IMR-90 (cell line): ENCODE results near the gene PRKACA. TPM values are rescaled to one million over a fixed set of nuclear protein-coding genes. Genes with fewer than 3 reads are reported as not detected.

Experiments
- ATAC-seq: fragments of 200-7000 bp; cut with Tn5 transposase; 2 replicates; pipeline ENCODE4 v1.9.1; 2020; ENCODE audit warnings: low read depth, mild to moderate bottlenecking, moderate library complexity
- BruUV-seq: library from RNA; stranded (reverse); fragments of 400-500 nt; replicated peaks from 2 replicates; lab custom pipeline; 2021; lab: Mats Ljungman, UMichigan
- CTCF ChIA-PET: fragments of 300-600 bp; formaldehyde crosslinking; extraction: SDS; loops from one replicate; lab custom pipeline; 2021; ENCODE audit warnings: antibody characterized with exemption; lab: Yijun Ruan, JAX
- POLR2A ChIA-PET: fragments of 300-600 bp; sonication (Branson Sonifier 250); formaldehyde crosslinking; loops from one replicate; lab custom pipeline; 2022; ENCODE audit warnings: antibody characterized with exemption; ENCODE audit not compliant: unreplicated experiment; lab: Charles Lee
- DNase-seq: peaks from one replicate; pipeline ENCODE4 v3.0.0; 2013
- H2AFZ ChIP-seq: replicated peaks from 2 replicates; pipeline ENCODE3; 2013; ENCODE audit warnings: low read length, mild to moderate bottlenecking; ENCODE audit not compliant: poor library complexity
- H2AK5ac ChIP-seq: 2 replicates; pipeline ENCODE4 v1.6.1; 2013; ENCODE audit warnings: low read depth, low read length, inconsistent platforms
- H2AK9ac ChIP-seq: replicated peaks from 2 replicates; pipeline ENCODE3; 2013; ENCODE audit warnings: mild to moderate bottlenecking, low read depth, low read length, moderate library complexity; ENCODE audit not compliant: poor library complexity
- H2BK120ac ChIP-seq: 2 replicates; pipeline ENCODE4 v1.6.1; 2013; ENCODE audit warnings: low read depth, low read length, inconsistent platforms
- H2BK15ac ChIP-seq: 3 replicates; pipeline ENCODE4 v1.6.1; 2013; ENCODE audit warnings: low read depth, low read length, inconsistent platforms
- H2BK20ac ChIP-seq: 2 replicates; pipeline ENCODE4 v1.6.1; 2013; ENCODE audit warnings: low read depth, mild to moderate bottlenecking, inconsistent platforms, low read length, moderate library complexity
- H2BK5ac ChIP-seq: 2 replicates; pipeline ENCODE4 v1.6.1; 2013; ENCODE audit warnings: mild to moderate bottlenecking, low read depth, low read length, inconsistent platforms; ENCODE audit not compliant: poor library complexity, severe bottlenecking
- H3K14ac ChIP-seq: replicated peaks from 2 replicates; pipeline ENCODE4 v1.6.1; 2013; ENCODE audit warnings: low read depth, low read length, inconsistent platforms
- H3K18ac ChIP-seq: 2 replicates; pipeline ENCODE4 v1.6.1; 2013; ENCODE audit warnings: low read depth, low read length, control low read depth
- H3K23ac ChIP-seq: 2 replicates; pipeline ENCODE4 v1.6.1; 2013; ENCODE audit warnings: low read depth, low read length, inconsistent platforms
- H3K27ac ChIP-seq: 2 replicates; pipeline ENCODE4 v1.5.1; 2013; ENCODE audit warnings: mild to moderate bottlenecking, control low read depth, low read length; ENCODE audit not compliant: insufficient read depth
- H3K27me3 ChIP-seq: 2 replicates; pipeline ENCODE4 v1.6.1; 2013; ENCODE audit warnings: low read length; ENCODE audit not compliant: control insufficient read depth, insufficient read depth
- H3K36me3 ChIP-seq: 2 replicates; pipeline ENCODE4 v1.6.1; 2013; ENCODE audit warnings: low read length, mixed read lengths; ENCODE audit not compliant: control insufficient read depth, insufficient read depth
- H3K4ac ChIP-seq: 2 replicates; pipeline ENCODE4 v1.6.1; 2013; ENCODE audit warnings: low read depth, low read length, inconsistent platforms
- H3K4me1 ChIP-seq: 2 replicates; pipeline ENCODE4 v1.6.1; 2013; ENCODE audit warnings: low read length, mixed read lengths; ENCODE audit not compliant: control insufficient read depth, insufficient read depth
- H3K4me2 ChIP-seq: 2 replicates; pipeline ENCODE4 v1.6.1; 2013; ENCODE audit warnings: low read depth, mild to moderate bottlenecking, control low read depth, low read length, moderate library complexity
- H3K4me3 ChIP-seq: 2 replicates; pipeline ENCODE4 v1.5.1; 2013; ENCODE audit warnings: low read depth, mild to moderate bottlenecking, control low read depth, low read length, moderate library complexity; ENCODE audit not compliant: insufficient read depth
- H3K56ac ChIP-seq: 2 replicates; pipeline ENCODE4 v1.6.1; 2013; ENCODE audit warnings: low read length, inconsistent platforms; ENCODE audit not compliant: insufficient read depth; ENCODE audit errors: extremely low read depth
- H3K79me1 ChIP-seq, 2 experiments: 2 replicates each; pipeline ENCODE4 v1.6.1; 2013; ENCODE audit warnings: low read length in 2 of 2, inconsistent platforms in 1 of 2, low read depth in 1 of 2
- H3K9ac ChIP-seq: 2 replicates; pipeline ENCODE4 v1.6.1; 2013; ENCODE audit warnings: low read depth, low read length, control low read depth
- H3K9me1 ChIP-seq: 2 replicates; pipeline ENCODE4 v1.6.1; 2013; ENCODE audit warnings: low read length, inconsistent platforms; ENCODE audit not compliant: insufficient read depth
- H3K9me3 ChIP-seq: 2 replicates; pipeline ENCODE4 v1.6.1; 2013; ENCODE audit warnings: low read length; ENCODE audit not compliant: control insufficient read depth, insufficient read depth
- H4K20me1 ChIP-seq: 2 replicates; pipeline ENCODE4 v1.6.1; 2013; ENCODE audit warnings: low read length, inconsistent platforms; ENCODE audit not compliant: insufficient read depth
- H4K5ac ChIP-seq: 2 replicates; pipeline ENCODE4 v1.6.1; 2013; ENCODE audit warnings: mild to moderate bottlenecking, low read depth, low read length, control low read depth
- H4K8ac ChIP-seq, 2 experiments: 2 replicates each; pipeline ENCODE4 v1.6.1; 2013; ENCODE audit warnings: low read depth in 2 of 2, low read length in 2 of 2, control low read depth in 1 of 2, inconsistent platforms in 1 of 2
- H4K91ac ChIP-seq: 2 replicates; pipeline ENCODE4 v1.6.1; 2013; ENCODE audit warnings: low read depth, low read length, inconsistent platforms; ENCODE audit not compliant: insufficient read depth
- BHLHE40 ChIP-seq: fragments of 150-350 bp; IDR thresholded peaks from 2 replicates; pipeline ENCODE4 v1.6.1; 2016; ENCODE audit warnings: mild to moderate bottlenecking, low read depth, low read length
- CEBPB ChIP-seq: IDR thresholded peaks from 2 replicates; pipeline ENCODE4 v1.6.1; 2012; ENCODE audit warnings: low read depth, low read length, improper control_type of control experiment
- CTCF ChIP-seq: conservative IDR thresholded peaks from 2 replicates; pipeline ENCODE4 v1.5.1; 2012; ENCODE audit warnings: mild to moderate bottlenecking, low read depth, low read length, improper control_type of control experiment
- RAD21 ChIP-seq: IDR thresholded peaks from 2 replicates; pipeline ENCODE4 v1.6.1; 2012; ENCODE audit warnings: low read length, improper control_type of control experiment
- WGBS, 2 experiments: methylation state at CpG; one replicate each; pipeline versions ENCODE4 v1.1.5 to v1.1.7; 2013; ENCODE audit warnings: missing lambda C conversion rate in 2 of 2; ENCODE audit not compliant: insufficient read length in 1 of 2; ENCODE audit errors: extremely low coverage in 2 of 2; 5-methylcytosine and 5-hydroxymethylcytosine counted together
- dilution Hi-C: fragments of 300-500 bp; cut with HindIII; formaldehyde crosslinking; loops from one replicate; pipeline ENCODE4 v1.14.3; 2018; ENCODE audit warnings: low sequenced_read_pairs; ENCODE audit not compliant: unreplicated experiment
- in situ Hi-C: fragments of 300-500 bp; cut with MboI; formaldehyde crosslinking; loops from 3 replicates; pipeline ENCODE4 v1.14.3; 2019; ENCODE audit warnings: low sequenced_read_pairs, inconsistent platforms, mixed read lengths
- intact Hi-C: fragments of 100-400 bp; cut with micrococcal nuclease; formaldehyde crosslinking; loops from 2 replicates; pipeline ENCODE4 v1.10.0; 2022
- polyA plus RNA-seq, 3 experiments: library from polyadenylated mRNA; depleted of rRNA; stranded (reverse); fragments of >200 nt; gene quantifications; 2 replicates each; pipeline ENCODE4 v1.2.3, GENCODE V29; 2012; ENCODE audit warnings: low replicate concordance in 1 of 3
- total RNA-seq: library from RNA; depleted of rRNA; stranded (reverse); fragments of >200 nt; gene quantifications from 2 replicates; pipeline ENCODE4 v1.2.3, GENCODE V29; 2012

The PRKACA gene
- total and polyA plus RNA-seq, 2 of the 4 experiments (the other 2 are of a cell fraction), result 18.1 to 94.5 TPM

DNA sequence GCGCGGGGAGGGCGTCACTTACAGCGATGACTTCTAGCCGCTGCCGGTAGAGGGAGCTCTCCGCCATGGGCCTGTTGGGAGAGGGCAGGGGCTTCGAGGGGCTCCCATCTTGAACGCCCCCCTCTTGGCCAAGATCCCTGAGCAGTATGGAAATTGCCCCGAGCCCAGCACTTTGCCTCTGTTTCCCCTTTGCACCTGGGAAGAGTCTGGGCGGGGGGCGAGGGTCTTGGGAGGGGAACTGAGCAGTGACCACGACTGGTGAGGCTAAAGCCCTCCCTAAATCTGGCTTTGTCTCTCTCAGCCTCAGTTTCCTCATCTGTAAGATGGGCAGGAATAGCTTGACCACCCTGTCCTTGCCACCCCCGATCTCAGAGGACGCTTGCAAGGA, 58.5 kb downstream of the PRKACA start:
- CTCF ChIA-PET, result interaction anchor here (0.5 to 1.9 kb wide), 10 partner anchors 11 to 932 kb away, joined by 3 to 9 read pairs (median 3); no protein-coding TSS in a partner anchor
- no peak overlapping the region for H3K23ac ChIP-seq
- peaks cover 36% of the 10 kb centered on the region for H3K27me3 ChIP-seq
- WGBS, 2 experiments, result 21% methylated on average over 2 of the region's 15 CpGs; no CpG with 5 or more reads in 1 of the 2 experiments
- H2BK5ac ChIP-seq, result no peak overlapping the region
- no peak overlapping the region for H3K27ac ChIP-seq
- no peaks in the 10 kb centered on the region for H4K20me1 ChIP-seq
- dilution Hi-C loops, result no loop called here
- H3K9me1 ChIP-seq, result no peaks in the 10 kb centered on the region
- H3K18ac ChIP-seq, result no peak overlapping the region
- no peak overlapping the region for H2BK15ac ChIP-seq
- H3K36me3 ChIP-seq, result no peaks in the 10 kb centered on the region
- 0 out of 2 replicates have a peak, but pooled peaks have one; percentile 7 for TF ChIP-seq RAD21
- TF ChIP-seq CTCF, result peak; percentile 52
- TF ChIP-seq BHLHE40, result no peak
- no peak for TF ChIP-seq CEBPB
- intact Hi-C loops, result no loop called here
- peaks cover 1% of the 10 kb centered on the region; the same call in 1 of the 2 replicates for H3K4me1 ChIP-seq
- DNase-seq (no peak), ATAC-seq (no peak)
- no peak overlapping the region for H3K56ac ChIP-seq
- H2AK9ac ChIP-seq, result peak overlapping the region; percentile 72
- H3K14ac ChIP-seq, result no peak overlapping the region
- no peak overlapping the region for H3K4me2 ChIP-seq
- H4K5ac ChIP-seq, result no peak overlapping the region
- no TSS peak for BruUV-seq
- no peak overlapping the region for H2BK20ac ChIP-seq
- no peaks in the 10 kb centered on the region for H3K79me1 ChIP-seq
- POLR2A ChIA-PET, result no interaction called here
- H4K91ac ChIP-seq, result no peak overlapping the region
- no peak overlapping the region for H3K4me3 ChIP-seq
- no peak overlapping the region for H2BK120ac ChIP-seq
- in situ Hi-C loops, result no loop called here
- H2AK5ac ChIP-seq, result no peak overlapping the region
- no peak overlapping the region for H3K4ac ChIP-seq
- no peak overlapping the region for H2AFZ ChIP-seq
- no peaks in the 10 kb centered on the region for H3K9me3 ChIP-seq
- H3K9ac ChIP-seq, result no peak overlapping the region
- H4K8ac ChIP-seq, result no peak overlapping the region
